K562 (cell line): Measurements from ENCODE around the gene ACY1. TPM values are rescaled to one million over a fixed set of nuclear protein-coding genes. Genes with fewer than 3 reads are reported as not detected.

Experiments
- DPF2 ChIP-seq: fragments of 450-650 bp; IDR thresholded peaks from 2 replicates; pipeline ENCODE4 v1.6.1; 2016
- GTF2A2 ChIP-seq: IDR thresholded peaks from 2 replicates; pipeline ENCODE4 v1.6.1; 2016; ENCODE audit warnings: mild to moderate bottlenecking, missing genetic modification characterization, missing compliant biosample characterization
- KDM1A ChIP-seq, 2 experiments: fragments of 450-650 bp; IDR thresholded peaks; 2 replicates each; pipeline ENCODE4 v1.6.1; 2016; ENCODE audit warnings: mild to moderate bottlenecking in 2 of 2
- POLR2A ChIP-seq: fragments of 450-650 bp; conservative IDR thresholded peaks from 2 replicates; pipeline ENCODE4 v1.6.1; 2016
- SMC3 ChIP-seq: conservative IDR thresholded peaks from 2 replicates; pipeline ENCODE4 v1.6.1; 2011; ENCODE audit warnings: low read depth, low read length, improper control_type of control experiment; ENCODE audit not compliant: insufficient read depth
- TEAD2 ChIP-seq: fragments of 450-650 bp; IDR thresholded peaks from 2 replicates; pipeline ENCODE4 v1.6.1; 2016; ENCODE audit warnings: missing genetic modification characterization, control low read depth, missing compliant biosample characterization
- ZNF143 ChIP-seq: sonication (generic); formaldehyde crosslinking; IDR thresholded peaks from 2 replicates; pipeline ENCODE4 v1.9.0; 2022; ENCODE audit warnings: mild to moderate bottlenecking, missing genetic modification reagents
- ZNF583 ChIP-seq: fragments of 250-450 bp; sonication (Bioruptor Pico); IDR thresholded peaks from 2 replicates; pipeline ENCODE4 v1.4.0; 2020
- ZNF778 ChIP-seq: fragments of 450-650 bp; formaldehyde crosslinking; IDR thresholded peaks from 2 replicates; pipeline ENCODE4 v1.4.0; 2020; ENCODE audit warnings: mild to moderate bottlenecking, moderate library complexity
- polyA plus RNA-seq, 8 experiments: library from polyadenylated mRNA; depleted of rRNA in 4 of 8; stranded (reverse) in 5 of 8; unstranded in 3 of 8; fragments of >200 nt; fragmentation: Nextera tagmentation in 2 of 8; fragmentation: Illumina TruSeq in 1 of 8; extraction: Ambion mirVana in 2 of 8; extraction: Trizol in 1 of 8; gene quantifications; 2 replicates each; pipeline versions ENCODE4 v1.2.1 to v1.2.3, GENCODE V29; 2011 to 2014; ENCODE audit warnings: inconsistent platforms in 1 of 8, missing spikeins in 1 of 8
- total RNA-seq, 7 experiments: library from RNA; depleted of rRNA in 6 of 7; stranded (reverse); fragments of >200 nt in 6 of 7; fragmentation: Illumina TruSeq in 2 of 7; extraction: Trizol in 2 of 7; gene quantifications; 2 replicates each; pipeline versions ENCODE4 v1.2.1 to v1.2.3, GENCODE V29; 2011 to 2021; ENCODE audit warnings: low replicate concordance in 1 of 7
- TF ChIP-seq, protein P1 (sequence below): sonication (generic); formaldehyde crosslinking; IDR thresholded peaks from 2 replicates; pipeline ENCODE4 v1.8.0; 2022; ENCODE audit warnings: mild to moderate bottlenecking, missing genetic modification reagents
- TF ChIP-seq, protein P2 (sequence below): sonication (generic); formaldehyde crosslinking; IDR thresholded peaks from 2 replicates; pipeline ENCODE4 v1.8.0; 2022; ENCODE audit warnings: mild to moderate bottlenecking, low read depth, missing genetic modification reagents
- TF ChIP-seq, protein P3 (sequence below): sonication (generic); formaldehyde crosslinking; IDR thresholded peaks from 2 replicates; pipeline ENCODE4 v1.8.0; 2023; ENCODE audit warnings: mild to moderate bottlenecking, missing genetic modification reagents
- TF ChIP-seq, protein P4 (sequence below): fragments of 250-450 bp; sonication (Bioruptor Pico); IDR thresholded peaks from 2 replicates; pipeline ENCODE4 v1.4.0; 2020; ENCODE audit warnings: mild to moderate bottlenecking, moderate library complexity, borderline replicate concordance
- TF ChIP-seq, protein P5 (sequence below): sonication (generic); formaldehyde crosslinking; IDR thresholded peaks from 2 replicates; pipeline ENCODE4 v1.8.0; 2022; ENCODE audit warnings: mild to moderate bottlenecking, missing genetic modification reagents
- TF ChIP-seq, protein P6 (sequence below): fragments of 450-650 bp; IDR thresholded peaks from 2 replicates; pipeline ENCODE4 v1.6.1; 2017; ENCODE audit warnings: antibody characterized with exemption

Gene ACY1
- total and polyA plus RNA-seq, 9 of the 15 experiments (the other 6 are each of a cell fraction or from before 2014, with no cell fraction given), result 70.7 to 195 (median 123) TPM

DNA sequence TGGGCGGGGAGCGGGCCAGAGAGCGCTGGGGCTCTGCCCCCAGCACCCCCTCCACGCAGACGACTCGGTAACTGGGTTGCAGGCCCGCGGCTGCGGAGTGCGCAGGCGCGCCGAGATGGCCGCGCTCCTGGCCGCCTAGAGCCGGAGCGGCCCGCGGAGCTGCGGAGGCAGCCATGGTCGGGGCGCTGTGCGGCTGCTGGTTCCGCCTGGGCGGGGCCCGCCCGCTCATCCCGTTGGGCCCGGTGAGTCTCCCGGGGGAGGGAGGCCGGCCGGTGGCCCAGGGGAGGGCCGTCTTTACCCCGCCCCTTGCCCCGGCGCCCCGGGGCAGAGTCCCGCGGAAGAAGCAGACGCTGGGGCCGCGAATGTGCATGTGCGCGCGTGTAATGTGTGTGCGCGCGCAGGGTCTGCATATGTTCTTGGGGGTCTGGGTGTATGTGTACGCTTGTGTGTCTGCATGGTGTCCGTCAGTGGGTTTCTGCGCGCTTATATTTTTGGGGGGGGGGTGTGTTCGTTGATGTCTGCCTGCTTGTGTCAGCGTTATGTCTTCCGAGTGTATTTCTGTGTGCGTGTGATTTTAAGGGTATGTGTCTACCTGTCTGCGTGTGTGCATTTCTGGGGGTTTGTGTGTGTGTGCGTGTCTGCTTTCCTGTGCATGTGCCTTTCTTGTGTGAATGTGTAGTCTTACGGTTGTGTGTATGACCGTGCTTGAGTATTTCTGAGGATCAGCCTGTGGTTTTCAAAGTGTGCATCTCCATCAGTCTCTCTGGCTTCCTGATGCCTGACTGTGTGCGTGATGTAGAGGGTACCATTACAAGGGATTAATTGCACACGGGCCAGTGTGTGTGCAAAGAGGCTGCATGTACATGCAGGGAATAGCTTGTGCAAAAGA, 8.1 kb upstream of the ACY1 start, which contains the start of gene ABHD14A (continued):
- TF ChIP-seq, protein P1, sequence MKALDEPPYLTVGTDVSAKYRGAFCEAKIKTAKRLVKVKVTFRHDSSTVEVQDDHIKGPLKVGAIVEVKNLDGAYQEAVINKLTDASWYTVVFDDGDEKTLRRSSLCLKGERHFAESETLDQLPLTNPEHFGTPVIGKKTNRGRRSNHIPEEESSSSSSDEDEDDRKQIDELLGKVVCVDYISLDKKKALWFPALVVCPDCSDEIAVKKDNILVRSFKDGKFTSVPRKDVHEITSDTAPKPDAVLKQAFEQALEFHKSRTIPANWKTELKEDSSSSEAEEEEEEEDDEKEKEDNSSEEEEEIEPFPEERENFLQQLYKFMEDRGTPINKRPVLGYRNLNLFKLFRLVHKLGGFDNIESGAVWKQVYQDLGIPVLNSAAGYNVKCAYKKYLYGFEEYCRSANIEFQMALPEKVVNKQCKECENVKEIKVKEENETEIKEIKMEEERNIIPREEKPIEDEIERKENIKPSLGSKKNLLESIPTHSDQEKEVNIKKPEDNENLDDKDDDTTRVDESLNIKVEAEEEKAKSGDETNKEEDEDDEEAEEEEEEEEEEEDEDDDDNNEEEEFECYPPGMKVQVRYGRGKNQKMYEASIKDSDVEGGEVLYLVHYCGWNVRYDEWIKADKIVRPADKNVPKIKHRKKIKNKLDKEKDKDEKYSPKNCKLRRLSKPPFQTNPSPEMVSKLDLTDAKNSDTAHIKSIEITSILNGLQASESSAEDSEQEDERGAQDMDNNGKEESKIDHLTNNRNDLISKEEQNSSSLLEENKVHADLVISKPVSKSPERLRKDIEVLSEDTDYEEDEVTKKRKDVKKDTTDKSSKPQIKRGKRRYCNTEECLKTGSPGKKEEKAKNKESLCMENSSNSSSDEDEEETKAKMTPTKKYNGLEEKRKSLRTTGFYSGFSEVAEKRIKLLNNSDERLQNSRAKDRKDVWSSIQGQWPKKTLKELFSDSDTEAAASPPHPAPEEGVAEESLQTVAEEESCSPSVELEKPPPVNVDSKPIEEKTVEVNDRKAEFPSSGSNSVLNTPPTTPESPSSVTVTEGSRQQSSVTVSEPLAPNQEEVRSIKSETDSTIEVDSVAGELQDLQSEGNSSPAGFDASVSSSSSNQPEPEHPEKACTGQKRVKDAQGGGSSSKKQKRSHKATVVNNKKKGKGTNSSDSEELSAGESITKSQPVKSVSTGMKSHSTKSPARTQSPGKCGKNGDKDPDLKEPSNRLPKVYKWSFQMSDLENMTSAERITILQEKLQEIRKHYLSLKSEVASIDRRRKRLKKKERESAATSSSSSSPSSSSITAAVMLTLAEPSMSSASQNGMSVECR, result no peak
- TF ChIP-seq, protein P2, sequence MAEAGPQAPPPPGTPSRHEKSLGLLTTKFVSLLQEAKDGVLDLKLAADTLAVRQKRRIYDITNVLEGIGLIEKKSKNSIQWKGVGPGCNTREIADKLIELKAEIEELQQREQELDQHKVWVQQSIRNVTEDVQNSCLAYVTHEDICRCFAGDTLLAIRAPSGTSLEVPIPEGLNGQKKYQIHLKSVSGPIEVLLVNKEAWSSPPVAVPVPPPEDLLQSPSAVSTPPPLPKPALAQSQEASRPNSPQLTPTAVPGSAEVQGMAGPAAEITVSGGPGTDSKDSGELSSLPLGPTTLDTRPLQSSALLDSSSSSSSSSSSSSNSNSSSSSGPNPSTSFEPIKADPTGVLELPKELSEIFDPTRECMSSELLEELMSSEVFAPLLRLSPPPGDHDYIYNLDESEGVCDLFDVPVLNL (CRISPR knock-in tag), result no peak
- TF ChIP-seq, protein P3, sequence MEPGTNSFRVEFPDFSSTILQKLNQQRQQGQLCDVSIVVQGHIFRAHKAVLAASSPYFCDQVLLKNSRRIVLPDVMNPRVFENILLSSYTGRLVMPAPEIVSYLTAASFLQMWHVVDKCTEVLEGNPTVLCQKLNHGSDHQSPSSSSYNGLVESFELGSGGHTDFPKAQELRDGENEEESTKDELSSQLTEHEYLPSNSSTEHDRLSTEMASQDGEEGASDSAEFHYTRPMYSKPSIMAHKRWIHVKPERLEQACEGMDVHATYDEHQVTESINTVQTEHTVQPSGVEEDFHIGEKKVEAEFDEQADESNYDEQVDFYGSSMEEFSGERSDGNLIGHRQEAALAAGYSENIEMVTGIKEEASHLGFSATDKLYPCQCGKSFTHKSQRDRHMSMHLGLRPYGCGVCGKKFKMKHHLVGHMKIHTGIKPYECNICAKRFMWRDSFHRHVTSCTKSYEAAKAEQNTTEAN (CRISPR knock-in tag), result no peak
- TF ChIP-seq, protein P4, sequence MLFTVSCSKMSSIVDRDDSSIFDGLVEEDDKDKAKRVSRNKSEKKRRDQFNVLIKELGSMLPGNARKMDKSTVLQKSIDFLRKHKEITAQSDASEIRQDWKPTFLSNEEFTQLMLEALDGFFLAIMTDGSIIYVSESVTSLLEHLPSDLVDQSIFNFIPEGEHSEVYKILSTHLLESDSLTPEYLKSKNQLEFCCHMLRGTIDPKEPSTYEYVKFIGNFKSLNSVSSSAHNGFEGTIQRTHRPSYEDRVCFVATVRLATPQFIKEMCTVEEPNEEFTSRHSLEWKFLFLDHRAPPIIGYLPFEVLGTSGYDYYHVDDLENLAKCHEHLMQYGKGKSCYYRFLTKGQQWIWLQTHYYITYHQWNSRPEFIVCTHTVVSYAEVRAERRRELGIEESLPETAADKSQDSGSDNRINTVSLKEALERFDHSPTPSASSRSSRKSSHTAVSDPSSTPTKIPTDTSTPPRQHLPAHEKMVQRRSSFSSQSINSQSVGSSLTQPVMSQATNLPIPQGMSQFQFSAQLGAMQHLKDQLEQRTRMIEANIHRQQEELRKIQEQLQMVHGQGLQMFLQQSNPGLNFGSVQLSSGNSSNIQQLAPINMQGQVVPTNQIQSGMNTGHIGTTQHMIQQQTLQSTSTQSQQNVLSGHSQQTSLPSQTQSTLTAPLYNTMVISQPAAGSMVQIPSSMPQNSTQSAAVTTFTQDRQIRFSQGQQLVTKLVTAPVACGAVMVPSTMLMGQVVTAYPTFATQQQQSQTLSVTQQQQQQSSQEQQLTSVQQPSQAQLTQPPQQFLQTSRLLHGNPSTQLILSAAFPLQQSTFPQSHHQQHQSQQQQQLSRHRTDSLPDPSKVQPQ (CRISPR knock-in tag), result no peak
- no peak for TF ChIP-seq ZNF778 (CRISPR knock-in tag)
- peak in 1 of 2 experiments; percentile 82; a peak in 2 of 4 replicates for TF ChIP-seq KDM1A (IDR thresholded peaks at IDR 0.05)
- TF ChIP-seq, protein P5, sequence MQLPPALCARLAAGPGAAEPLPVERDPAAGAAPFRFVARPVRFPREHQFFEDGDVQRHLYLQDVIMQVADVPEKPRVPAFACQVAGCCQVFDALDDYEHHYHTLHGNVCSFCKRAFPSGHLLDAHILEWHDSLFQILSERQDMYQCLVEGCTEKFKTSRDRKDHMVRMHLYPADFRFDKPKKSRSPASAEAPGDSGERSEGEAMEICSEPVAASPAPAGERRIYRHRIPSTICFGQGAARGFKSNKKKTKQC, result no peak
- peak; percentile 14; the same call in 1 of the 2 replicates for TF ChIP-seq DPF2
- TF ChIP-seq, protein P6, sequence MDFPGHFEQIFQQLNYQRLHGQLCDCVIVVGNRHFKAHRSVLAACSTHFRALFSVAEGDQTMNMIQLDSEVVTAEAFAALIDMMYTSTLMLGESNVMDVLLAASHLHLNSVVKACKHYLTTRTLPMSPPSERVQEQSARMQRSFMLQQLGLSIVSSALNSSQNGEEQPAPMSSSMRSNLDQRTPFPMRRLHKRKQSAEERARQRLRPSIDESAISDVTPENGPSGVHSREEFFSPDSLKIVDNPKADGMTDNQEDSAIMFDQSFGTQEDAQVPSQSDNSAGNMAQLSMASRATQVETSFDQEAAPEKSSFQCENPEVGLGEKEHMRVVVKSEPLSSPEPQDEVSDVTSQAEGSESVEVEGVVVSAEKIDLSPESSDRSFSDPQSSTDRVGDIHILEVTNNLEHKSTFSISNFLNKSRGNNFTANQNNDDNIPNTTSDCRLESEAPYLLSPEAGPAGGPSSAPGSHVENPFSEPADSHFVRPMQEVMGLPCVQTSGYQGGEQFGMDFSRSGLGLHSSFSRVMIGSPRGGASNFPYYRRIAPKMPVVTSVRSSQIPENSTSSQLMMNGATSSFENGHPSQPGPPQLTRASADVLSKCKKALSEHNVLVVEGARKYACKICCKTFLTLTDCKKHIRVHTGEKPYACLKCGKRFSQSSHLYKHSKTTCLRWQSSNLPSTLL, result 0 out of 2 replicates have a peak, but pooled peaks have one; percentile 52
- TF ChIP-seq ZNF143 (CRISPR knock-in tag), result no peak
- no peak for TF ChIP-seq SMC3
- no peak for TF ChIP-seq GTF2A2 (tag)
- peak; percentile 70 for TF ChIP-seq POLR2A
- TF ChIP-seq TEAD2 (tag), result no peak
- TF ChIP-seq ZNF583 (CRISPR knock-in tag), result no peak; the same call in 1 of the 2 replicates
